Measurements from ENCODE around the gene KRT4.

DNA sequence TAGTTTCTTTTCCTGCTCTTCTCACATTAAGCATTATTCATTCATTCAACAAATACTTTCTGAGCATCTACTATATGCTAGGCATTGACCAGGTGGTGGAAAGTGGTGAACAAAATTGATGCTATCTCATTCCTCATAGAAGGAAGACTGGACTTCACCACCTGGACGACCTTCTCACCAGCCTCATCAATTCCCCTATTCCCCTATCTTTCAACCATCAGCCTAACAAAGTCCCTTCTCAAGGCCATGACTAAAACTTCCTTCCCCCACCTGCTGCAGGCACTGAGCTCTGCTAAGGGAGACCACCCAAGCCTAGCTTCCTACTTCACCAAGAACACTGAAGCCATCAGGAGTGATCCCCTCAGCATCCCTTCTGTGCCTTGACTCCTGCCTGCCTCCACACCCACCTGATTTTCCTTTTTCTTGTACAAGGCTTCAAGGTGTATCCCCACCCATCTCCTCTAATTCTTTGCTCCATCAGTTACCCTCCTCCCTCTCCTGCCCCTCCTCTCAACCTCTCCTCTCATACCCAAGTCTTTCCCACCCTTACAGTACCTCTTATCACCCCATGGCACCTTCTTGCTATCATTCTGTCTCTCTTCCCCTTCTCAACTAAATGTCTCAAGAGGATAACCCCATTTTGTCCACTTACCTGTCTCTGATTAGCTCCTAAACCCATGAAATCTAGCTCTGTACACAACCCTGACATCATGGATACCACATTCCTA lies 56.3 kb downstream of the KRT4 start:
- TF ChIP-seq, protein P1, sequence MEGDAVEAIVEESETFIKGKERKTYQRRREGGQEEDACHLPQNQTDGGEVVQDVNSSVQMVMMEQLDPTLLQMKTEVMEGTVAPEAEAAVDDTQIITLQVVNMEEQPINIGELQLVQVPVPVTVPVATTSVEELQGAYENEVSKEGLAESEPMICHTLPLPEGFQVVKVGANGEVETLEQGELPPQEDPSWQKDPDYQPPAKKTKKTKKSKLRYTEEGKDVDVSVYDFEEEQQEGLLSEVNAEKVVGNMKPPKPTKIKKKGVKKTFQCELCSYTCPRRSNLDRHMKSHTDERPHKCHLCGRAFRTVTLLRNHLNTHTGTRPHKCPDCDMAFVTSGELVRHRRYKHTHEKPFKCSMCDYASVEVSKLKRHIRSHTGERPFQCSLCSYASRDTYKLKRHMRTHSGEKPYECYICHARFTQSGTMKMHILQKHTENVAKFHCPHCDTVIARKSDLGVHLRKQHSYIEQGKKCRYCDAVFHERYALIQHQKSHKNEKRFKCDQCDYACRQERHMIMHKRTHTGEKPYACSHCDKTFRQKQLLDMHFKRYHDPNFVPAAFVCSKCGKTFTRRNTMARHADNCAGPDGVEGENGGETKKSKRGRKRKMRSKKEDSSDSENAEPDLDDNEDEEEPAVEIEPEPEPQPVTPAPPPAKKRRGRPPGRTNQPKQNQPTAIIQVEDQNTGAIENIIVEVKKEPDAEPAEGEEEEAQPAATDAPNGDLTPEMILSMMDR (IDR thresholded peaks at IDR 0.05): no peak
- TF ChIP-seq POLR2A (IDR thresholded peaks at IDR 0.05): no peak
